PFSK-1 (cell line): ENCODE results near the gene OR11H6.

Source experiments
- POLR2AphosphoS5 ChIP-seq: IDR thresholded peaks from 2 replicates; pipeline ENCODE4 v1.6.1; 2012; ENCODE audit warnings: low read depth, mild to moderate bottlenecking, control low read depth, low read length, moderate library complexity
- SIN3A ChIP-seq: IDR thresholded peaks from 2 replicates; pipeline ENCODE4 v1.6.1; 2012; ENCODE audit warnings: mild to moderate bottlenecking, low read length, moderate library complexity, borderline replicate concordance; ENCODE audit not compliant: insufficient read depth
- TAF1 ChIP-seq: IDR thresholded peaks from 2 replicates; pipeline ENCODE4 v1.6.1; 2012; ENCODE audit warnings: low read length, control low read depth, borderline replicate concordance; ENCODE audit not compliant: insufficient read depth
- TF ChIP-seq, protein P1 (sequence below), 2 experiments: IDR thresholded peaks; 2 replicates each; pipeline versions ENCODE4 v1.6.1 to v1.8.0; 2011 to 2012; ENCODE audit warnings: low read depth in 2 of 2, low read length in 2 of 2, control low read depth in 1 of 2, inconsistent platforms in 1 of 2, mild to moderate bottlenecking in 1 of 2, moderate library complexity in 1 of 2; ENCODE audit not compliant: insufficient read depth in 1 of 2

DNA sequence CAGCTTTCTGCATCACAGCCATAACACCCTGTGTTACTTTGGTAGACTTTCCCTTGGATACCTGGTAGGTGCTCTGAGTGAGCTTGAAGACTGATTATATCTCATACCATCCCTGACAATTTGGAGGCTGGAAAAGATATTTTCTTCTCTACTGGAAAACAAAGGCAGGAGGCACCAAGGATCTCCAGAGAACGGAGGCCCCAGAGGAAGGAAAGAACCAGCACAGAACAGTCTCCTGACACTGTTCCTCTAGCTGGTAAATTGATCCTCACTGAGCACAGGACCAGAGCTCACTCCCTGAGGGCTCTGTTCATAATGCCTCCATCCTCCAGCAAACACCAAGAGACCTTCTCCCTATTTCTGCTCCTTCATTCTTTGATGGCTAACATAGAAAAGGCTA, 32.9 kb upstream of the OR11H6 start, which contains the start of gene OR11G2:
- TF ChIP-seq POLR2AphosphoS5 (no peak), TAF1 (no peak), SIN3A (no peak)
- TF ChIP-seq, protein P1, sequence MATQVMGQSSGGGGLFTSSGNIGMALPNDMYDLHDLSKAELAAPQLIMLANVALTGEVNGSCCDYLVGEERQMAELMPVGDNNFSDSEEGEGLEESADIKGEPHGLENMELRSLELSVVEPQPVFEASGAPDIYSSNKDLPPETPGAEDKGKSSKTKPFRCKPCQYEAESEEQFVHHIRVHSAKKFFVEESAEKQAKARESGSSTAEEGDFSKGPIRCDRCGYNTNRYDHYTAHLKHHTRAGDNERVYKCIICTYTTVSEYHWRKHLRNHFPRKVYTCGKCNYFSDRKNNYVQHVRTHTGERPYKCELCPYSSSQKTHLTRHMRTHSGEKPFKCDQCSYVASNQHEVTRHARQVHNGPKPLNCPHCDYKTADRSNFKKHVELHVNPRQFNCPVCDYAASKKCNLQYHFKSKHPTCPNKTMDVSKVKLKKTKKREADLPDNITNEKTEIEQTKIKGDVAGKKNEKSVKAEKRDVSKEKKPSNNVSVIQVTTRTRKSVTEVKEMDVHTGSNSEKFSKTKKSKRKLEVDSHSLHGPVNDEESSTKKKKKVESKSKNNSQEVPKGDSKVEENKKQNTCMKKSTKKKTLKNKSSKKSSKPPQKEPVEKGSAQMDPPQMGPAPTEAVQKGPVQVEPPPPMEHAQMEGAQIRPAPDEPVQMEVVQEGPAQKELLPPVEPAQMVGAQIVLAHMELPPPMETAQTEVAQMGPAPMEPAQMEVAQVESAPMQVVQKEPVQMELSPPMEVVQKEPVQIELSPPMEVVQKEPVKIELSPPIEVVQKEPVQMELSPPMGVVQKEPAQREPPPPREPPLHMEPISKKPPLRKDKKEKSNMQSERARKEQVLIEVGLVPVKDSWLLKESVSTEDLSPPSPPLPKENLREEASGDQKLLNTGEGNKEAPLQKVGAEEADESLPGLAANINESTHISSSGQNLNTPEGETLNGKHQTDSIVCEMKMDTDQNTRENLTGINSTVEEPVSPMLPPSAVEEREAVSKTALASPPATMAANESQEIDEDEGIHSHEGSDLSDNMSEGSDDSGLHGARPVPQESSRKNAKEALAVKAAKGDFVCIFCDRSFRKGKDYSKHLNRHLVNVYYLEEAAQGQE (IDR thresholded peaks at IDR 0.05; ENCODE audit: insufficient read depth in 1 of 2, low read depth in 2 of 2, low read length in 2 of 2) = no peak
